SK-N-SH treated with all-trans-retinoic acid at 6 μM for 48 hours (cell line): Measurements from ENCODE around the gene ATAD3B.
"Not testable (repeated sequence)": the region's sequence is repeated elsewhere in the genome, so short reads cannot be mapped to it uniquely, and the experiment has no call there.

ENCODE experiments used
- ATAC-seq: fragments of 200-7000 bp; cut with Tn5 transposase; 3 replicates; pipeline ENCODE4 v1.9.1; 2020; ENCODE audit warnings: mild to moderate bottlenecking, moderate library complexity
- ARNTL ChIP-seq: fragments of 450-650 bp; formaldehyde crosslinking; IDR thresholded peaks from 2 replicates; pipeline ENCODE4 v1.5.0; 2020; ENCODE audit warnings: low read depth, mild to moderate bottlenecking, moderate library complexity, borderline replicate concordance
- BACH2 ChIP-seq: fragments of 250-450 bp; sonication (Bioruptor Pico); IDR thresholded peaks from 2 replicates; pipeline ENCODE4 v1.9.0; 2021; ENCODE audit warnings: mild to moderate bottlenecking, borderline replicate concordance
- CREB5 ChIP-seq: fragments of 250-450 bp; sonication (Bioruptor Pico); IDR thresholded peaks from 2 replicates; pipeline ENCODE4 v1.5.1; 2020; ENCODE audit warnings: low read depth, mild to moderate bottlenecking, moderate library complexity
- CSDC2 ChIP-seq: fragments of 250-450 bp; sonication (Bioruptor Pico); IDR thresholded peaks from 2 replicates; pipeline ENCODE4 v1.5.0; 2020; ENCODE audit warnings: mild to moderate bottlenecking, moderate library complexity
- CSRNP3 ChIP-seq: fragments of 250-450 bp; sonication (Bioruptor Pico); IDR thresholded peaks from 2 replicates; pipeline ENCODE4 v1.5.1; 2021; ENCODE audit warnings: mild to moderate bottlenecking, moderate library complexity
- ESRRG ChIP-seq: fragments of 250-450 bp; sonication (Bioruptor Pico); IDR thresholded peaks from 2 replicates; pipeline ENCODE4 v1.6.1; 2021; ENCODE audit warnings: mild to moderate bottlenecking
- GLIS3 ChIP-seq: fragments of 250-450 bp; sonication (Bioruptor Pico); IDR thresholded peaks from 2 replicates; pipeline ENCODE4 v1.5.0; 2020; ENCODE audit warnings: mild to moderate bottlenecking, moderate library complexity
- ISL1 ChIP-seq: fragments of 250-450 bp; sonication (Bioruptor Pico); IDR thresholded peaks from 2 replicates; pipeline ENCODE4 v2.1.2; 2022; ENCODE audit warnings: mild to moderate bottlenecking, moderate library complexity
- OSR1 ChIP-seq: fragments of 250-450 bp; sonication (Bioruptor Pico); IDR thresholded peaks from 2 replicates; pipeline ENCODE4 v1.8.0; 2022; ENCODE audit warnings: moderate library complexity, mild to moderate bottlenecking, inconsistent platforms
- PATZ1 ChIP-seq: fragments of 250-450 bp; sonication (Bioruptor Pico); IDR thresholded peaks from 2 replicates; pipeline ENCODE4 v1.8.0; 2020; ENCODE audit warnings: mild to moderate bottlenecking, moderate library complexity, borderline replicate concordance
- POU6F1 ChIP-seq: fragments of 250-450 bp; sonication (Bioruptor Pico); IDR thresholded peaks from 2 replicates; pipeline ENCODE4 v1.8.0; 2021; ENCODE audit warnings: low read depth, mild to moderate bottlenecking, moderate library complexity, borderline replicate concordance
- PPARA ChIP-seq: fragments of 250-450 bp; sonication (Bioruptor Pico); IDR thresholded peaks from 2 replicates; pipeline ENCODE4 v1.5.0; 2020; ENCODE audit warnings: mild to moderate bottlenecking, borderline replicate concordance
- RARB ChIP-seq: fragments of 250-450 bp; sonication (Bioruptor Pico); IDR thresholded peaks from 2 replicates; pipeline ENCODE4 v1.8.0; 2021; ENCODE audit warnings: mild to moderate bottlenecking, moderate library complexity
- SNAI2 ChIP-seq: fragments of 250-450 bp; sonication (Bioruptor Pico); IDR thresholded peaks from 2 replicates; pipeline ENCODE4 v1.5.0; 2020; ENCODE audit warnings: mild to moderate bottlenecking, moderate library complexity
- TCF4 ChIP-seq: fragments of 250-450 bp; sonication (Bioruptor Pico); IDR thresholded peaks from 2 replicates; pipeline ENCODE4 v1.8.0; 2021; ENCODE audit warnings: mild to moderate bottlenecking, moderate library complexity, borderline replicate concordance
- TOX ChIP-seq: fragments of 250-450 bp; sonication (Bioruptor Pico); IDR thresholded peaks from 2 replicates; pipeline ENCODE4 v1.8.0; 2021; ENCODE audit warnings: mild to moderate bottlenecking, moderate library complexity, borderline replicate concordance
- ZC3H10 ChIP-seq: fragments of 250-450 bp; sonication (Bioruptor Pico); IDR thresholded peaks from 2 replicates; pipeline ENCODE4 v1.5.1; 2021; ENCODE audit warnings: mild to moderate bottlenecking, moderate library complexity
- ZFP3 ChIP-seq: fragments of 250-450 bp; sonication (Bioruptor Pico); IDR thresholded peaks from 2 replicates; pipeline ENCODE4 v1.5.0; 2020; ENCODE audit warnings: mild to moderate bottlenecking, moderate library complexity
- ZFP30 ChIP-seq: fragments of 450-650 bp; formaldehyde crosslinking; IDR thresholded peaks from 2 replicates; pipeline ENCODE4 v1.5.0; 2022; ENCODE audit warnings: mild to moderate bottlenecking, moderate library complexity
- ZNF565 ChIP-seq: fragments of 450-650 bp; formaldehyde crosslinking; conservative IDR thresholded peaks from 2 replicates; pipeline ENCODE4 v1.5.0; 2020; ENCODE audit warnings: low read depth, mild to moderate bottlenecking, moderate library complexity
- ZNF70 ChIP-seq: fragments of 450-650 bp; formaldehyde crosslinking; IDR thresholded peaks from 2 replicates; pipeline ENCODE4 v1.5.0; 2020; ENCODE audit warnings: mild to moderate bottlenecking, moderate library complexity
- ZNF8 ChIP-seq: fragments of 450-650 bp; formaldehyde crosslinking; IDR thresholded peaks from 2 replicates; pipeline ENCODE4 v1.5.0; 2020; ENCODE audit warnings: mild to moderate bottlenecking, moderate library complexity

Gene ATAD3B

GRCh38 chr1:1462318-1462966 is 9.1 kb upstream of the ATAD3B start:
- TF ChIP-seq ISL1 (CRISPR knock-in tag) = no peak
- peak; percentile 68 for ATAC-seq

GRCh38 chr1:1463312-1463711 is 8.3 kb upstream of the ATAD3B start:
- TF ChIP-seq CSDC2 (CRISPR knock-in tag) (no peak), PPARA (CRISPR knock-in tag) (no peak), BACH2 (CRISPR knock-in tag) (no peak), ZNF565 (CRISPR knock-in tag) (no peak), ESRRG (CRISPR knock-in tag) (no peak), CREB5 (CRISPR knock-in tag) (no peak), GLIS3 (CRISPR knock-in tag) (no peak), RARB (CRISPR knock-in tag) (no peak), OSR1 (no peak), ARNTL (CRISPR knock-in tag) (no peak), CSRNP3 (CRISPR knock-in tag) (no peak), TOX (CRISPR knock-in tag) (no peak), SNAI2 (CRISPR knock-in tag) (no peak), ZNF8 (CRISPR knock-in tag) (no peak), ZFP3 (CRISPR knock-in tag) (no peak)
- ATAC-seq = no peak

GRCh38 chr1:1468196-1468985 is 3.2 kb upstream of the ATAD3B start:
- ATAC-seq = not testable (repeated sequence)

- TF ChIP-seq PATZ1 (CRISPR knock-in tag) = no peak
- no peak for TF ChIP-seq RARB (CRISPR knock-in tag)
- TF ChIP-seq ISL1 (CRISPR knock-in tag) = no peak
- TF ChIP-seq ARNTL (CRISPR knock-in tag) = no peak
- TF ChIP-seq ZNF8 (CRISPR knock-in tag) = no peak
- no peak for TF ChIP-seq GLIS3 (CRISPR knock-in tag)
- no peak for TF ChIP-seq ZNF565 (CRISPR knock-in tag)
- no peak for TF ChIP-seq BACH2 (CRISPR knock-in tag)
- no peak for TF ChIP-seq CSRNP3 (CRISPR knock-in tag)
- TF ChIP-seq SNAI2 (CRISPR knock-in tag) = no peak
- no peak for TF ChIP-seq PPARA (CRISPR knock-in tag)
- no peak for TF ChIP-seq ZFP30
- TF ChIP-seq ZFP3 (CRISPR knock-in tag) = no peak
- TF ChIP-seq OSR1 = no peak
- no peak for TF ChIP-seq CREB5 (CRISPR knock-in tag)
- no peak for TF ChIP-seq ZNF70 (CRISPR knock-in tag)
- no peak for TF ChIP-seq TOX (CRISPR knock-in tag)
- TF ChIP-seq TCF4 (CRISPR knock-in tag) = no peak
- TF ChIP-seq POU6F1 (CRISPR knock-in tag) = no peak
- TF ChIP-seq ZC3H10 = no peak
- peak; percentile 20 for ATAC-seq
Measured at GRCh38 chr1:1470626-1471388, 758 bp upstream of the ATAD3B start.

GRCh38 chr1:1472053-1472876 is 700 bp downstream of the ATAD3B start:
- peak; percentile 24 for ATAC-seq
